ENCODE measurements around the gene BAIAP2L2.
"Not testable (repeated sequence)": the region's sequence is repeated elsewhere in the genome, so short reads cannot be mapped to it uniquely, and the experiment has no call there.

Gene BAIAP2L2

DNA sequence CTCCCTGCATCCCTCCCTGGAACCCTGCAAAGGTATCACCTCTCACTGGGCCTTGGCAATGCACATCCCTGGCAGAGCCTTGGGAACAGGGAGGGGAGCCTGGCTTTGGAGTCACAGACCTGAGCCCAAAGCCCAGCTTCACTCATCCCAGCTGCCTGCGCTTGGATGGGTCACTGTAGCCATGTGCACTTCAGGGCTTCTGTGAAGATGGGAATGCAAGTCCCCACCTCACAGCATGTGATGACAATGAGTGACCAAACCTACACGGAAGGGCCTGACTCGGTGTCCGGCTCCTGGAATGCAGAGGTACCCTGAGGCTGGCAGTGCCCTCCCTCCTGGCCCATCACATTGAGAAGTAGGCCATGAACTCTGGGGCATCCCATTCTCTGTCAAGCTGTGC, 22.8 kb upstream of the BAIAP2L2 start:
- Mint-ChIP-seq H3K36me3 (peaks cover 5% of the 10 kb centered on the region), H3K9me3 (no peaks in the 10 kb centered on the region), H3K4me1 (no peaks in the 10 kb centered on the region), H3K27ac (no peak overlapping the region), H3K27me3 (no peaks in the 10 kb centered on the region), H3K4me3 (no peak overlapping the region)

GRCh38 chr22:38132794-38133193, 22.3 kb upstream of the BAIAP2L2 start:
- no peak overlapping the region for H3K27ac Mint-ChIP-seq
- no peaks in the 10 kb centered on the region for H3K27me3 Mint-ChIP-seq
- H3K9me3 Mint-ChIP-seq, result no peaks in the 10 kb centered on the region
- H3K36me3 Mint-ChIP-seq, result peaks cover 5% of the 10 kb centered on the region
- H3K4me1 Mint-ChIP-seq, result no peaks in the 10 kb centered on the region
- no peak overlapping the region for H3K4me3 Mint-ChIP-seq

DNA sequence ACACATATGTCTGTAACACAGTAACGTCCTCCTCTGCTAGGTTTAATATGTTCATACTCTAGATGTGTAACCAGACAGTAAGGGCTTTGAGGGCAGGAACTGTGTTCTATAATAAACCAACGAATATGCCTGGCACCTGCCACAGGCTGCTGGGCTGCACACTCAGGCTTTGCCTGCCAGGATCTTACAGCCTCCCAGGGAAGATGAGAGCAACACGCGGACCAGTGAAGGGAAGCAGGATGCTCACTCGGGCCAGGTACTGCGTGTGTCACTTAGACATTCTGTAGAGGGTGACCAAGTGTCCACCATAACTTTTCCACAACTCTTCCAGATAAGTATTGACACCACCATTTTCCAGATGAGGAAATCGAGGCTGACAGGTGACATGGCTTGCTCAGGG, 21.7 kb upstream of the BAIAP2L2 start:
- Mint-ChIP-seq H3K4me1 (no peaks in the 10 kb centered on the region), H3K4me3 (no peak overlapping the region), H3K27me3 (no peaks in the 10 kb centered on the region), H3K36me3 (peaks cover 5% of the 10 kb centered on the region), H3K9me3 (no peaks in the 10 kb centered on the region), H3K27ac (no peak overlapping the region)

DNA sequence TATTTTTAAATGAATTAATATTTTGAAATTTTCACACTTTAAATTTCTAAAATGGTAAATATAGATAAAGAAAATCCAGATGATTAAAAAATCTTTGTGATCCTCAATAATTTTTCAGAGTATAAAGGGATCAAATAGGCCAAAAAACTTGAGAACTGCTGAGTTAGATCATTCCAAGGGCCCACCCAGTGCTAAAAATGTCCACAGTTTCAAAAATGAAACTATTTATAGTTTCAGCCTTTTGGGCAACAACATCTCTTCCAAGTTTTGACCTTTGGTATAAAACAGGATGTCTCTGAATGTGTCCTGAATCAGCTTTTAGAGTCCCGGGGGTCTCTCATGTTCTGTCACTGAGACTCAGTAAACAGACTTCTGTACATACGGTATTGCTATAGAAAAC, 20.9 kb upstream of the BAIAP2L2 start:
- peaks cover 8% of the 10 kb centered on the region for H3K36me3 Mint-ChIP-seq
- no peaks in the 10 kb centered on the region for H3K9me3 Mint-ChIP-seq
- no peak overlapping the region for H3K4me3 Mint-ChIP-seq
- H3K27ac Mint-ChIP-seq, result no peak overlapping the region
- H3K27me3 Mint-ChIP-seq, result no peaks in the 10 kb centered on the region
- H3K4me1 Mint-ChIP-seq, result no peaks in the 10 kb centered on the region

GRCh38 chr22:38129856-38130255, 19.4 kb upstream of the BAIAP2L2 start:
- no peaks in the 10 kb centered on the region for H3K27me3 Mint-ChIP-seq
- H3K27ac Mint-ChIP-seq, result no peak overlapping the region
- H3K4me3 Mint-ChIP-seq, result no peak overlapping the region
- H3K4me1 Mint-ChIP-seq, result no peaks in the 10 kb centered on the region
- H3K36me3 Mint-ChIP-seq, result peaks cover 9% of the 10 kb centered on the region
- no peaks in the 10 kb centered on the region for H3K9me3 Mint-ChIP-seq

DNA sequence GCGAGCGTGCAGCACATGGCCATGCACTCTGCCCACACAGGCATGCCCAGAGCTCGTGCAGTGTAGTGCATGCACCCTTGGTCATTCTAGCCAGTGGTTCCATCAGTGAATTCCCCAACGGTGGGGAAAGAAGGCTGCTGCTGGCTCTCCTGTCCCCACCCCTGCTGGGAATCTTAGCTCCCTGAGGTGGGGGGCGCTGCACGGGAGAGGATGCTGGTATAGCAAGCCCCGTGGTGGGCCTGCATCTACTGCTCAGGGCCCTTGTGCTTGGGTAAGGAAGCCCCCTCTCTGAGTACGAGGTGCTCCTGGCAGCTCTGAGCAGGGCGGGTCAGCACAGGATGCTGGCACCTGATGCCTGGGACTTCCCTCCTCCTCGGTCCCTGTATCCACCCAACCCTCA, 18.5 kb upstream of the BAIAP2L2 start:
- no peak overlapping the region for H3K27ac Mint-ChIP-seq

GRCh38 chr22:38127869-38128268, 17.4 kb upstream of the BAIAP2L2 start:
- Mint-ChIP-seq H3K36me3 (peaks cover 9% of the 10 kb centered on the region), H3K4me3 (no peak overlapping the region), H3K27me3 (no peaks in the 10 kb centered on the region), H3K4me1 (no peaks in the 10 kb centered on the region), H3K9me3 (no peaks in the 10 kb centered on the region), H3K27ac (no peak overlapping the region)

More for the DNA sequence above, 18.5 kb upstream of the BAIAP2L2 start:
- Mint-ChIP-seq H3K27me3 (no peaks in the 10 kb centered on the region), H3K4me1 (no peaks in the 10 kb centered on the region), H3K9me3 (no peaks in the 10 kb centered on the region), H3K36me3 (peaks cover 9% of the 10 kb centered on the region), H3K4me3 (no peak overlapping the region)

GRCh38 chr22:38126928-38127668, 16.6 kb upstream of the BAIAP2L2 start:
- Mint-ChIP-seq H3K4me1 (no peaks in the 10 kb centered on the region), H3K4me3 (no peak overlapping the region), H3K27ac (no peak overlapping the region), H3K27me3 (no peaks in the 10 kb centered on the region), H3K9me3 (no peaks in the 10 kb centered on the region), H3K36me3 (peaks cover 7% of the 10 kb centered on the region)

- no peak overlapping the region for H3K27ac Mint-ChIP-seq
- H3K9me3 Mint-ChIP-seq, result no peaks in the 10 kb centered on the region
- no peaks in the 10 kb centered on the region for H3K27me3 Mint-ChIP-seq
- H3K36me3 Mint-ChIP-seq, result peaks cover 5% of the 10 kb centered on the region
- H3K4me3 Mint-ChIP-seq, result no peak overlapping the region
- H3K4me1 Mint-ChIP-seq, result no peaks in the 10 kb centered on the region
These were observed 15.3 kb upstream of the BAIAP2L2 start for GRCh38 chr22:38125751-38126201.

DNA sequence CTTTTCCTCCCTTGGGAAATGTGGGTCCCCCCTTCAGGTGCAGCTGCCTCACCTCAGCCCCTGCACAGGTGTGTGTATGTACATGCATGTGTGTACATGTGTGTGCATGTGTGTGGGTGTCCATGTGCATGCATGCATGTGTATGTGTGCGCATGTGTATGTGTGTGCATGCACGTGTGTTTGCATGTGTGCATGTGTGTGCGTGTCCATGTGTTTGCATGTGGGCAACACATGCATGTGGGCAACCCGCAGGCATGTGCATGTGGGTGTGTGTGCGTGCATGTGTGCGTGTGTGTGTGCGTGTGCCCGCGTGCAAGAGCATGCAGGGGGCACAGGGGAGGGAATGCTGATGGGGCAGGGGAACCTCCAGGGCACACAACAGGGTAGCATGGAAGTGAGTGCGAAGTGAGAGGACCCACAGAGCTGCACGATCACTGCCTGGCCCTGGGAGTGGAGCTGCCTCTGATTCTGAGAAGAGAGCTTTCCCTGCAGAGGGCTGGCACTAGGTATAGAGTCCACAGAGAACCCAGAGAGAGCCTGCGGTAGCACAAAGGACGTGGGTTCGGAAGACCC, 14.6 kb upstream of the BAIAP2L2 start:
- H3K27ac Mint-ChIP-seq, result no peak overlapping the region
- H3K4me1 Mint-ChIP-seq, result no peaks in the 10 kb centered on the region

DNA sequence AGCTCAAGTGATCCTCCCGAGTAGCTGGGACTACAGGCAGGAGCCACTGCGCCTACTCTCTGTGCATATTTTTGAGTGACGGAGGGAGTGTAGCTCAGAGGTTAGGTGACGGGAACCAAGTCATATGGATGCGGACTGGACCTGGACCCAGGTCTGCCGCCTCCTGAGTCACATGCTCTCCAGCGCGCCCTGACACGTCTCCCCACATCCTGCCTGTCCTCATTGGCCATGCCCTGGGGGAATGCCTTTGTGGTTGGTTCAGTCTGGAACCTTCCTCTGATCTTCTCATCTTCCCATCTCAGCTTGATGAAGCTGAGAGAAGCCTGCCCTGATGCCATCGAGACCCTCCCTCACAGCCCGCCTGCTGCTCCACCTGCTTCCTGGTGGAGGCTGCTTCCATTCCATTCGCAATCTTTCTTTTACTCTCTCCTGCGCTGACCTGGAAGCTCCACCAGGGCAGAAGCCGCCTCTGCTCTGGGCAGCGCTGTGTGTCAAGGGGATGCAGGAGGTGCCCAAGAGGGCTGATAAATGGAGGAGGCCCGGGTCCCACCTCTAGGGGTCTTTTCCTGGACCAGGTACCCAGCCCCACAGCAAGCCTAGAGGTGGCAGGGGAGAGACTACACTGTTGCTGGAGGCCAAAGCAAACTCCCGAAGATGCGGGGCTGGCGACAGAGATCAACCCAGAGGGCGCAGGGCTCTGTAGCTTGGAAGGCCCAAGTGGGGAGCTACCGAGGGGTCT, 13.9 kb upstream of the BAIAP2L2 start:
- H3K4me3 Mint-ChIP-seq, result no peak overlapping the region
- no peaks in the 10 kb centered on the region for H3K4me1 Mint-ChIP-seq
- no peaks in the 10 kb centered on the region for H3K27me3 Mint-ChIP-seq
- H3K9me3 Mint-ChIP-seq, result no peaks in the 10 kb centered on the region
- peak overlapping the region; percentile 76 for H3K27ac Mint-ChIP-seq
- H3K36me3 Mint-ChIP-seq, result peaks cover 5% of the 10 kb centered on the region

More for the DNA sequence above, 14.6 kb upstream of the BAIAP2L2 start:
- Mint-ChIP-seq H3K9me3 (no peaks in the 10 kb centered on the region), H3K36me3 (peaks cover 5% of the 10 kb centered on the region), H3K27me3 (no peaks in the 10 kb centered on the region), H3K4me3 (no peak overlapping the region)

DNA sequence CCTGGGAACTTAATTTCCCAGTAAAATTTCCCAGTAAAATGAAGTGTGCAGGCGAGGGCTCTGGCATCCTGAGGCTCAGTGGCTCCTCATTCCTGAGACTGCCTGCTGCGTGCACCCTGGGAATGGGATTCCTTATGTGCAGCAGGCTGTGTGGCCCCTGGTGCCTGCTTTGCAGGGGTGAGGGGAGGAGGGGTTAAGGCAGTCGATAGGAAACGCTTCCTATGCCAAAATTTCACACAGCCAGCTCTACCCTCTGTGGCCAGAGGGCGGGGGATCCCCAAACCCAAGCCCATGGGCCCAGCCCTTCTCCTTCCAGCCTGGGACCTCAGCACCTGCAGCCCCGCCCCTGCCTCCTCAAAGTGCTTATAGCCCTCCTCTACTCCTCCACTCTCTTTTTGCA, 12.1 kb upstream of the BAIAP2L2 start:
- H3K36me3 Mint-ChIP-seq, result peaks cover 5% of the 10 kb centered on the region
- no peaks in the 10 kb centered on the region for H3K9me3 Mint-ChIP-seq
- H3K4me1 Mint-ChIP-seq, result no peaks in the 10 kb centered on the region
- no peak overlapping the region for H3K27ac Mint-ChIP-seq
- H3K4me3 Mint-ChIP-seq, result no peak overlapping the region
- H3K27me3 Mint-ChIP-seq, result no peaks in the 10 kb centered on the region

- H3K4me3 Mint-ChIP-seq, result no peak overlapping the region
- H3K36me3 Mint-ChIP-seq, result peaks cover 3% of the 10 kb centered on the region
- no peak overlapping the region for H3K27ac Mint-ChIP-seq
These were observed 10.1 kb upstream of the BAIAP2L2 start for GRCh38 chr22:38120359-38121110.

GRCh38 chr22:38118747-38119146, 8.3 kb upstream of the BAIAP2L2 start:
- not testable (repeated sequence) for H3K9me3 Mint-ChIP-seq, H3K27me3 Mint-ChIP-seq, H3K36me3 Mint-ChIP-seq, H3K4me3 Mint-ChIP-seq, H3K4me1 Mint-ChIP-seq, H3K27ac Mint-ChIP-seq

More at GRCh38 chr22:38120359-38121110, 10.1 kb upstream of the BAIAP2L2 start:
- H3K4me1 Mint-ChIP-seq, result no peaks in the 10 kb centered on the region
- no peaks in the 10 kb centered on the region for H3K27me3 Mint-ChIP-seq
- no peaks in the 10 kb centered on the region for H3K9me3 Mint-ChIP-seq

GRCh38 chr22:38118182-38118581, 7.7 kb upstream of the BAIAP2L2 start:
- Mint-ChIP-seq H3K9me3 (no peaks in the 10 kb centered on the region), H3K27me3 (no peaks in the 10 kb centered on the region), H3K27ac (no peak overlapping the region), H3K36me3 (no peaks in the 10 kb centered on the region), H3K4me3 (no peak overlapping the region), H3K4me1 (peaks cover 4% of the 10 kb centered on the region)

All from activated naive CD4-positive, alpha-beta T cell treated with anti-CD3 and anti-CD28 coated beads, Interleukin-2, amount 50 U/mL, for 24 hours (primary cell).